ENCODE results near the gene TRIM49B.
"Not testable (repeated sequence)": the region's sequence is repeated elsewhere in the genome, so short reads cannot be mapped to it uniquely, and the experiment has no call there.

DNA sequence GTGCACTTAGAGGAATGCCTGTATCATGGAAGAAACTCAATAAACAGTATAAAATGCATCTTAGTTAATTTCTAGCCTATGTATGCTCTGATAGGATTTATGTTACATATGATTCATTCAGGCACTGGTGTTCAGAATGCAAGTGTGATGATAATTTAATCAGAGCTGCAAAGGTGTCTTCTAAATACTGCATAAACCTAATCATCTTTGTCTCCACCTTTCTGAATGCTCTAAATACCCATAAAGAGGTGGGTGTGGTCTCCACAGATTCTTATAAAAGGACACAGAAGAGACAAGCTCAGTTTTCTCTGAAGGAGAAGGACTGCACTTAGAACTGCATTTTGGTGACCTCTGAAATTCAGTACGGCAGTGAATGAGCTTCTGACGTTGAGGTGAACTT lies at the start of gene TRIM49B:
- not testable (repeated sequence) for TF ChIP-seq POLR2A, POLR2AphosphoS5 (IDR thresholded peaks at IDR 0.05; ENCODE audit: low read depth, low read length)

All from GM12892 (cell line).